GM12801 (cell line): Measurements from ENCODE around the gene ARSA.

Experiments
- TF ChIP-seq, protein P1 (sequence below): IDR thresholded peaks from one replicate; pipeline ENCODE4 v1.5.1; 2011; ENCODE audit warnings: control low read depth; ENCODE audit not compliant: insufficient read length; ENCODE audit errors: extremely low read depth

Gene ARSA

DNA sequence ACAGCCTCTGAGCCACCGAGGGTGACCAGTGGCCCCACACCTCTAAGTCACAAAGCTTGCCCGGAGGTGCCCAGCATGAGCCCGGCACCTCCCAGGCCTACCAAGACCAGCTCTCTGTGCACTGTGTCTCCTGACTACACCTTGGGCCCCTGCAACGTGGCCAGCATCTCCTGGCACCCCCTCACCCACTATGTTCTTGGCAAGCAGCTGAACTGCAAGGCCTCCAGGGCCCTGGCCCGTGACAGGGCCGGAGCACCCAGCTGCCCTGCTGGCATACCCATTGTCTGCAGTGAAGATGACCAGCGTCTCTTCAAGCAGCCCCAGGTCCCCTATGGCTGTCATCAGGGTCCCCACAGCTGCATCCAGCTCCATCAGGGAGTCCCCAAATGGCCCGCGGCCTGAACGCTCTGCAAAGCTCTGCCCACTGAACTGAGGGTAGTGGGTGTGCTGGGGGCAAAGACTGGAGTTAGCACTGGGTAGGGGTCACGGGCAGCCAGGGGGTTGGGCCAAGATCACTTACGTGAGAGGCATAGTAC lies 1.6 kb downstream of the ARSA start:
- TF ChIP-seq, protein P1, sequence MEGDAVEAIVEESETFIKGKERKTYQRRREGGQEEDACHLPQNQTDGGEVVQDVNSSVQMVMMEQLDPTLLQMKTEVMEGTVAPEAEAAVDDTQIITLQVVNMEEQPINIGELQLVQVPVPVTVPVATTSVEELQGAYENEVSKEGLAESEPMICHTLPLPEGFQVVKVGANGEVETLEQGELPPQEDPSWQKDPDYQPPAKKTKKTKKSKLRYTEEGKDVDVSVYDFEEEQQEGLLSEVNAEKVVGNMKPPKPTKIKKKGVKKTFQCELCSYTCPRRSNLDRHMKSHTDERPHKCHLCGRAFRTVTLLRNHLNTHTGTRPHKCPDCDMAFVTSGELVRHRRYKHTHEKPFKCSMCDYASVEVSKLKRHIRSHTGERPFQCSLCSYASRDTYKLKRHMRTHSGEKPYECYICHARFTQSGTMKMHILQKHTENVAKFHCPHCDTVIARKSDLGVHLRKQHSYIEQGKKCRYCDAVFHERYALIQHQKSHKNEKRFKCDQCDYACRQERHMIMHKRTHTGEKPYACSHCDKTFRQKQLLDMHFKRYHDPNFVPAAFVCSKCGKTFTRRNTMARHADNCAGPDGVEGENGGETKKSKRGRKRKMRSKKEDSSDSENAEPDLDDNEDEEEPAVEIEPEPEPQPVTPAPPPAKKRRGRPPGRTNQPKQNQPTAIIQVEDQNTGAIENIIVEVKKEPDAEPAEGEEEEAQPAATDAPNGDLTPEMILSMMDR: no peak

DNA sequence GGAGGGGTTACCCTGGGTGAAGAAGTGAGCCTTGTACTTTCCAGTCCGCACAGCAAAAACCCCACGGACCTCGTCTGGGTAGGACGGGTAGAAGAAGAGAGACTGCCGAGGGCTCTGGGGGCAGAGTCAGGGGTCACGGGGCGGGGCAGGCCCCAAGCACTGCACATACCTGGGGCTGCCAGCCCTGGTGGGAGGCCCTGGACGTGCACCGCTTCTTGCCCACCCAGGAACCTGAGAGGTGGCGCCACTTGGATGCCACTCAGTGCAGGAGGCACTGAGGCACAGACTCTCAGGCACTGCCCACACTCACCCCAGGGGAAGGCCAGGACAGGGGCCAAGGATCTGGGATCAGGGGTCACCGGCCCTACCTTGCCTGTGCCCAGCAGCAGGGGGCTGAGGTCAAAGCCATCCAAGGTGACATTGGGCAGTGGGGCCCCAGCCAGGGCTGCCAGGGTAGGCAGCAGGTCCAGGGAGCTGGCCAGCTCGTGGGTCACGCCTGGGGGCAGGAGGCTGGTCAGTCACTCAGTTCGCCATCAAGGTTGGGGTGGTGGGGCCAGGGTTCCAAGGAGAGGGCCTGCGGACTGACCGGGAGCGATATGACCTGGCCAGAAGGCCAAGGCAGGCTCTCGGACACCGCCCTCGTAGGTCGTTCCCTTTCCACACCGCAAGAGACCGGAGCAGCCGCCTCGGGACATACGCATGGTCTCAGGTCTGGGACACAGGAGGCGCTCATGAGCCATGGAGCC lies 2.2 kb downstream of the ARSA start:
- TF ChIP-seq, protein P1: no peak

DNA sequence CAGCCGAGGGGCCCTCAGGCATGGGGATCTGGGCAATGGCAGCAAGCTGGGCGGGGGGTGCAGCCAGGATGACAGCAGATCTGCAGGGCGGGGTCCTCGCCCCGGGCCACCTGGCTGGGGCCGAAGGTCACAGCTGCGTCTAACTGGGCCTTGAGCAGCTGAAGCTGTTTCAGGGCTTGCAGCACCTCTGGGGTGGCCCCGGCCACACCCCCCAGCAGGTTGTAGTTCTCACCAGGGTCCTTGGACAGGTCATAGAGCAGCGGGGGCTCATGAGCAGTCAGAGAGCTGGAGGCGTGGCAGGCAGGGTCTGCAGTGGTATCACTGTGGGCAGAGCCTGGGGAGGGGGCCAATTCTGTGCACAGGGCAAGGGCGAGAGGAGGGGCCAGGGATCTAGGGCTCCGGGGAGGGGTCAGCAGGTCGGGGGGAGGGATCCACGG lies 2.8 kb downstream of the ARSA start:
- TF ChIP-seq, protein P1: no peak

DNA sequence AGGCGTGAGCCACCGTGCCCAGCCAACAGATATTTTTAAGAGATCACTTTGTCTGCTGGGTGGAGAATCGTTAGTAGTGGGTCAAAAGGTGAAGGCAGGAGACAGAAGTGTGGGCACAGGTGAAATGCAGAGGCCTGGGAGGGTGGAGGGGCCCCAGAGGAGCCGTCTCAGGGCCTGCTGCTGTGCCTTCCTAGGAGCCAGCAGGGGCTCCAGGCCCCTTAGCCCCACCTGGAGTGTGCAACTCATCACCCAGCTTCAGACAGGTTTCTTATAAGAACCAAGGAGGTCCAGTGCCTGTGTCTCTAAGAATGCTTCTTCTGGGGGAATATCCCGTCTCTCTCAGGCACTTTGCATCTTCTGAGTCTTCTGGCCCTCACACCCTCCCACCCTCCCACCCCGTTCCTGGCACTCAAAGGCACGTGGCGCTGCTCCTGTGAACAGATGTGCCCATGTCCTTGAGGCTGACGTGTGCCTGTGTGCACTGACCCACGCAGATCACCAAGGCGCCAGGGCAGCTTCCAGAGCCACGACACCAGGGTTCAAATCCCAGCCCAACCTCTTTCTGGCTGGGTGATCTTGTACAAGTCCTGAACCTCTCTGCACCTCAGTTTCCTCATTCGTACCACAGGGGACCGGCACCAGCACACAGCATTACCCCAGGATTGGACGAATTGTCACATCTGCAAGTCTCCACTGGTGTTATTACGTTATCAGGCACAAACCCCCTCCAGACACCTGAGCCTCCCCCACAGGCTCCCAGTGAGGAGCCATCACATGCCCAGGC lies 3.4 kb downstream of the ARSA start:
- TF ChIP-seq, protein P1: no peak

DNA sequence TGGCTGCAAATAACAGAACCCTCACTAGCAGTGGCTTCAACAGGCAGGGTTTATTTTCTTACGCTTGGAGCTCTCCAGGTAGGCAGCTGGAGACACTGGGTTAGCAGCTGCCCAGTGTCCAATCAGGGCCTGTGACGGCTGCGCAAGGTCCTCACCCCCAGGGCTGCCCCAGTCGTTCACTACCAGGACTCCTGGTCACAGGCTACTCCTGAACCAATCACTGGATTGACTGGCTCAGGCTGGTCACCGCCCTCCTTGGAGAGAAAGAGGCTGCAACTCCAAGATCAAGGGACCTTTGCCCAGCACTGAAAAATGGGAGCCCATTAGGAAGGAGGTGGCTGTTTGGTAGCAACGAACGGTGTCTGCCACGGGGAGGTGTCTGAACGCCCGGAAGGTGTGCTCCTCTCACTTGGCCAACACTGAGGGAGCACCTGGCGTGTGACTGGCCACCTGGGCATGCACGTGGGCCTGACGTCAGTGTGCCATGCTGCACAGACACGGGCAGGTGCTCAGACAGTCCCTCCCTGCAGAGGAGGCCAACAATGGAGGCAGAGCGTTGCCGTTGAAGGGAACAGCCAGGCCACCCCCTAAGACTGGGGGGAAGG lies 5.1 kb downstream of the ARSA start:
- TF ChIP-seq, protein P1: no peak

DNA sequence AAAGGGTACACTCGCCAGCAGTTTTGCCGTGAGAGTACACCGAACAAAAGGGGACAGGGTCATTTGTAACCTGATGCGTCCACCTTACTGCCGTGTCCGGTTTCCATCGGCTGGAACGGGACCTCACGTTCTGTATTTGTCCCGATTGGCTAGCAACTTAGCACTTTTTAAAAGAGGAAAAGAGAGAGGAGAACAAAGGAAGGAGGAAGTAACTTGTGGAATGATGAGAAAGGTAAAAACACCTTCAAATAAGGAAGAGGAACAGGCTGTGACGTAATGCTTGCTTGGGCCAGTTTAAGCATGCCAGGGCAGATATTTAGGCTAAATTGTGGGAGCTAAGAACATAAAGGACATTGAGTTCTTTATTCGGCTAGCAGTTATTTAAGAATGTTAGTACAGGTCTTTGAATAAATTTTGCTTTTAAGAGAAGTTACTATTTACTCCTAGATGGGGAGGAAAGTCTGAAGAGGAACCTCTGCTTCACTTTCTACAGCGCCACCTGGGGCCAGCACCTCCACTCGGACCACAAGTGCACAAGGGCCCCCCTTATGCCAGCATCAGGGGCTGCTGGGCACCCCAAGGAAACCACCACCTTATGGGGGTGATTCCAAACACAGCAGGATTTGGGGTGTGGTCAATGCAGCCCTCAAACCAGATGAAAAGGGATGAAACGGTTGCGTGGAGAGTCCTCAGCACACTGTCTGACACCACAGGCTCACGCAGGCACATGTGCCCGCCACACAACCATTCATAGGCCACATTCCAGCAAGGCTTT lies 5.8 kb downstream of the ARSA start:
- TF ChIP-seq, protein P1: no peak
